ENCODE results near the gene TF. TPM values are rescaled to one million over a fixed set of nuclear protein-coding genes. Genes with fewer than 3 reads are reported as not detected.

The TF gene
- under 0.01 TPM in 1 of 2 replicates, not detected in the other for total RNA-seq

DNA sequence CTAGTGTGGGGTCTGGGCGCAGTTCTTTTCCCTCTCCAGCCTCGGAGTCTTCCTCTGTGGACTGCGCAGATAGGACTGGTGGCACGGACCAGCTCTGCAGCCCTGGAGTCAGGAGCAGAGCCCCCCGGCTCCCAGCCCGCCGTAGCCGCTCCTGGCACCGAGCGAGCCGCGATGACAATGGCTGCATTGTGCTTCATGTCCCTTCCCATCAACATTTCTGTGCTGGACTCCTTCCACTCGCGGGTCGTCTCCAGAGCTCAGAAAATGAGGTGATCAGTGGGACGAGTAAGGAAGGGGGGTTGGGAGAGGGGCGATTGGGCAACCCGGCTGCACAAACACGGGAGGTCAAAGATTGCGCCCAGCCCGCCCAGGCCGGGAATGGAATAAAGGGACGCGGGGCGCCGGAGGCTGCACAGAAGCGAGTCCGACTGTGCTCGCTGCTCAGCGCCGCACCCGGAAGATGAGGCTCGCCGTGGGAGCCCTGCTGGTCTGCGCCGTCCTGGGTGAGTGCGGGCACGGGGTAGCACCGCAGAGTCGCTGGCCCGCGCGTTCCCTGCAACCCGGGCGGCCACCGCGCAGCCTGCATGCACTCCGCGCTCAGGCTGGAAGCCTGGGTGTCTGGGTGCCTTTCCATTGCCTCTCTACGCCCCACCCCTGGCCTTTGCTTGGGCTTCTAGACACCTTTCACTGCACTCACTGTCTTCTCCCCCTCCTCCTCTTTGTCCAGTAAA, at the start of gene TF:
TSS of gene TF (plus strand) at position 413 of the 731 bp plus-strand sequence. CDS start at position 461, 48 bp downstream.
- DNase-seq (ENCODE audit: low read depth), result no peak
- TF ChIP-seq, protein P1, sequence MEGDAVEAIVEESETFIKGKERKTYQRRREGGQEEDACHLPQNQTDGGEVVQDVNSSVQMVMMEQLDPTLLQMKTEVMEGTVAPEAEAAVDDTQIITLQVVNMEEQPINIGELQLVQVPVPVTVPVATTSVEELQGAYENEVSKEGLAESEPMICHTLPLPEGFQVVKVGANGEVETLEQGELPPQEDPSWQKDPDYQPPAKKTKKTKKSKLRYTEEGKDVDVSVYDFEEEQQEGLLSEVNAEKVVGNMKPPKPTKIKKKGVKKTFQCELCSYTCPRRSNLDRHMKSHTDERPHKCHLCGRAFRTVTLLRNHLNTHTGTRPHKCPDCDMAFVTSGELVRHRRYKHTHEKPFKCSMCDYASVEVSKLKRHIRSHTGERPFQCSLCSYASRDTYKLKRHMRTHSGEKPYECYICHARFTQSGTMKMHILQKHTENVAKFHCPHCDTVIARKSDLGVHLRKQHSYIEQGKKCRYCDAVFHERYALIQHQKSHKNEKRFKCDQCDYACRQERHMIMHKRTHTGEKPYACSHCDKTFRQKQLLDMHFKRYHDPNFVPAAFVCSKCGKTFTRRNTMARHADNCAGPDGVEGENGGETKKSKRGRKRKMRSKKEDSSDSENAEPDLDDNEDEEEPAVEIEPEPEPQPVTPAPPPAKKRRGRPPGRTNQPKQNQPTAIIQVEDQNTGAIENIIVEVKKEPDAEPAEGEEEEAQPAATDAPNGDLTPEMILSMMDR (conservative IDR thresholded peaks at IDR 0.05; ENCODE audit: low read depth, low read length), result no peak
- no peak within 1 kb of the TSS for H3K4me3 ChIP-seq (ENCODE audit: low read depth, low read length)

DNA sequence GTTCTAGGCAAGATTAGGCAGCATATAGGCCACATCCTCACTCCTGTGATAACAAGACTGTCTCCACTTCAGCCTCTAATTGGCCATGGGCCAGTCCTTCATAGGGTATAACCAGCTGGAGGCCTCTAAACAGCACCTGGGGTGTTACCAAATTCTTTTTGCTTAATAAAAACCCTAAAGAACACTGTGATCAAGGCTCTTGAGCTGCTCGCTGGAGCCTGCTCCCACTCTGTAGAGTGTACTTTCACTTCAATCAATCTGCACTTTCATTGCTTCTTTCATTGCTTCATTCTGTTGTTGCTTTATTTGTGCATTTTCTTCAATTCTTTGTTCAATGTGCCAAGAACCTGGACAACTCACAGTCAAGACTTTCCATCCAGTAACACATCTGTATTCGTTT, 48.2 kb upstream of the TF start:
- DNase-seq (ENCODE audit: low read depth), result no peak
- TF ChIP-seq, protein P1 (conservative IDR thresholded peaks at IDR 0.05; ENCODE audit: low read depth, low read length), result no peak

DNA sequence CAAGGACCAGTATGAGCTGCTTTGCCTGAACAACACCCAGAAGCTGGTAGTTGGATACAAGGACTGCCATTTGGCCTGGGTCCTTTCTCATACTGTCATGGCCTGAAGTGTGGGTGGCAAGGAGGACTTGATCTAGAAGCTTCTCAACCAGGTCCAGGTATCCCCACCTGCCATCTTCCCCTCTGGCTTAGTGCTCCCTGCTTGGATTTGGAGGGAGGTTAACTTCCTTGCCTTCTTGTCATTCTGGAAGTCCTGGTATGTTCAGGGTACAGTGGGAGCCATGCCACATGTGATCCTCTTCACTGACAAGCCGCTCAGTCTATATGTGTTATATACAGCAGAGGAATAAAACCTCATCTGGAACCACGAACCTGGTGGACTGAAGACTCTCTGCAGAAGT, 46.7 kb upstream of the TF start:
- TF ChIP-seq, protein P1 (conservative IDR thresholded peaks at IDR 0.05; ENCODE audit: low read depth, low read length), result no peak
- DNase-seq (ENCODE audit: low read depth), result no peak
- H3K4me3 ChIP-seq (ENCODE audit: low read depth, low read length), result no peak overlapping the region

More for the DNA sequence above, 48.2 kb upstream of the TF start:
- H3K4me3 ChIP-seq (ENCODE audit: low read depth, low read length), result no peak overlapping the region

DNA sequence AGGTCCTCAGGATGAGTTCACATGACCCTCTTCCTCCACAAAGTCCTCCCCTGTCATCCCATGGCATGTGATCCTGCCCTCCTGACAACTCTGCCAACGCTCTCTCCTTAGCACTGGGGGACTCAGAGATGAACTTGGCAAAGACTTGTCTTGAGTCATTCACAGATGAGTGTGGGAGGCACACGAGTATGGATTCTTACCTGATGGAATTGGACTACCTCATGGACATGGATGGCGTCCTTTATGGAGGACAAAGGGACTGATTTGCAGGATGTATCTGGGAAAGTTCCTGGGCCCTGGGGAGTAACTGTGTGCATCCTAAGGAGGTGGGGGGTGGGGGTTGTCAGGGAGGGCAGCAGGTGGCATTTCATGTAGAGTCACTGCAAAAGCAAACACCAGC, 46.3 kb upstream of the TF start:
- no peak overlapping the region for H3K4me3 ChIP-seq (ENCODE audit: low read depth, low read length)
- TF ChIP-seq, protein P1 (conservative IDR thresholded peaks at IDR 0.05; ENCODE audit: low read depth, low read length), result no peak
- no peak for DNase-seq (ENCODE audit: low read depth)

DNA sequence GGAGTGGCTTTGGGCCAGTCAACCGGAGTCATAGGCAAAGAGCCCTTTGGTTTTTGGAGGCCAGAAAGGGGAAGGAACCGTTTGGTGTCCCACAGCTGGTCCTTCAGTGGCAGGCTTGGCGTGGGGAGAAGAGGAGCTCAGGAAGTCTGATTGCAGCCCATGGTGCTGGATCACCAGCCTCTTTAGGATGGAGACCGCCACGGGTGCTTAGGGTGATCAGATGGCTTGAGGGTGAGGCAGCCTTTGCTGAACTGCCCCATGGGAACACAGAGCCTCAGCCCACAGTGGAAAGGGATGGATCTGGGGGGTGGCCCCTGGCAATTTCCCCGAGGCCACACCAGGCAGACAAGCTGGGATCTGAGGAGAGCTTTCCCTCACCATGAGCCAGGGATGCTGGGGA, 45.8 kb upstream of the TF start:
- no peak for DNase-seq (ENCODE audit: low read depth)
- H3K4me3 ChIP-seq (ENCODE audit: low read depth, low read length), result no peak overlapping the region
- TF ChIP-seq, protein P1 (conservative IDR thresholded peaks at IDR 0.05; ENCODE audit: low read depth, low read length), result no peak

DNA sequence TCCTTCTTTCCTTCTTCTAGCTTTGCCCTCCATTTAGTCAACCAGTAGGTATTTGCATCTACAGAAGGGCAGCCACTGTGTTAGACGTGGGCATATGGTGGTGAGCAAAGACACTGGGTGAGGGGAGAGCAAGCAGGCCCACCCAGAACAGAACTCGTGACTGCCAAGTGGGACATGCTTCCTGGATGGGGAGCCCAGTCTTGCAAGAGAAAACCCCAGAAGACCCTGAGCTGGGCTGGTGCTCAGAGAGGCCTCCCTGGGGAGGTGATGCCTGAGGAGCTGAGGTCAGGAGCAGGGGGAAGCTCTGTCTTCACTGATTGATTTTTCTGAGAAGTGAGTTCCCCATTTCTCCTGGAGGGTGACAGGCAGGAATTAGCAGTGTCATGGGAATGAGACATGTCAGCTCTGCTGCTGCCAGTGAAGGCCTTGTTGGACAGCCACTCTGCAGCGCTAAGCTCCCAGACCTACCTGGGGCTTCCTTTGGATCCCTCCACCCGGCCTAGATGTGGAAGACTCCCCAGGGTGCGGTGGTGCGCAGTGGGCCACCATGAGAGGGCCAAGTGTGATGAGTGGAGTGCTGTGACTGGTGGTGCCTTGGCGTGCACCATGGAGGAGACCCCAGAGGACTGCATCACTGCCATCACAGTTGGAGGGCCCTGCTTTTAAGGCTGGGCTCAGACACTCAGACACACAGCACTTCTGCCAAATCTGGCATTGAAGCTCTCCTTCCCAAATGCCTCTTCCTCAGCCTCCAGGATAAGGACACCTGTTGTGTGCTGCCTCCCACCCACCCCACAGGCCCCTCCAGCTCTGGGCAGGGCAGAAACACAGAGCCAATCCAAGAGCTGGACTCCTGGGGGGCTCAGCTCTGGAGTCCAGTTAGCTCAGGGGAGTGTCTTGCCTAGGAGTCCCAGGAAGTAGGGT, 44.5 kb upstream of the TF start:
- TF ChIP-seq, protein P1 (conservative IDR thresholded peaks at IDR 0.05; ENCODE audit: low read depth, low read length), result no peak
- no peak overlapping the region for H3K4me3 ChIP-seq (ENCODE audit: low read depth, low read length)
- DNase-seq (ENCODE audit: low read depth), result no peak

Measured in epithelial cell of proximal tubule (primary cell).